Activated T-helper 1 cell treated with Interleukin-2 at 50 U/mL for 16 hours (primary cell): ENCODE measurements around the gene EHD4.

Experiments used
- DNase-seq: peaks from one replicate; pipeline ENCODE4 v3.0.0-alpha.2; 2020; ENCODE audit warnings: low read depth

EHD4 gene

DNA sequence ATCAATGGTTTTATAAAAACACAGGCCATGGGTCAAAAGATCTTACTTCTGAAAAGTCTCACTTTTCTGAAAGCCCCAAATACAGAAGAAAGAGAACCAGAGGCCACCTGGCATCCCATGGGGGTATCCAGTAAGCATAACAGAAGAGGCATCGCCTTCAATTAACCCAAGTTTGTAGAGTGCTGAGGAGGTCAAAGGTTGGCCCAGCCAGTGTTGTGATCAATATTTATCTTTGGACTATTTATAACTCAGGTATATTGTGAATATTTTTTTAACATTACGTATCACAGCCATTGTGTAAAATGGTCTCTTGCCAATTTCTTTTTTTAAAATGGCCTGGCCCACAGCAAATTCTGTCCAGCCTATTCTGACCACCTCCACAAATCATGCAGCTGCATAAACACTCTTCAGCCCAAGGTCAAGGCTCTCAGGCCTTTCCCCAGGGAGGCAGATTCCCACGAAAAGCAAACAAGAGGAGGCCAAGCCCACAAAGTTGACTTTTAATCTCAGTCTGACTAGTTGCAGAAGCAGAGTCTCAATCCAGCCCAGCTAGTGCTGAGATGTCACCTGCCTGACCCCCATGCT, 52.3 kb downstream of the EHD4 start:
- no peak for DNase-seq

DNA sequence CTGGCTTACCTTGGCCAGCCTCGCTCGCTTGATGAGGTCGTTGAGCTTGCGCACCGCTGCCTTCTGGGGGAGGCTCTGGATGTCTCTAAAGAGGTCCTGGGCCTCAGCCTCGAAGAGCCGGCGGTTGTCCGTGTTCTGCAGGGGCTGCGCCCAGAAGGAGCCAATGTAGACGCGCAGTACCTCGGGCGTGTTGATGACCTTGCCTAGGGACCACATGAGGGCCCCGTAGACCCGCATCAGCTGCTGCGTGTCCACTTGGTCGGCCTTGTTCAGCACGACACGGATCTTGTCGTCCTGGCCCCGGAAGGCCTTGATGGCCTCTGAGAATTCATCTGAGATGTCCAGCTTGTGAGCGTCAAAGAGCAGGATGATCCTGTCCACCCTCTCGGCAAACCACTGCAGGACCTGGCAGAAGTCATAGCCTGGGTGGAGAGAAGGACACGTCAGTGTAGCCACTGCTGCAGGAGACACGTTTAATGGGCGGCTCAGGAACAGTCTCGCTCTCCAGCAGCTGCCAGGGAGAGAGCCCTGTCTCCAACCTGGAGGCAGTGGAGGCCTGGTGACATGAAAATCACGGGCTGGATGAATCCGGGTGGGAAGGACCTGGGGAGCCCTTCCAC, 53.0 kb downstream of the EHD4 start:
- DNase-seq = no peak

DNA sequence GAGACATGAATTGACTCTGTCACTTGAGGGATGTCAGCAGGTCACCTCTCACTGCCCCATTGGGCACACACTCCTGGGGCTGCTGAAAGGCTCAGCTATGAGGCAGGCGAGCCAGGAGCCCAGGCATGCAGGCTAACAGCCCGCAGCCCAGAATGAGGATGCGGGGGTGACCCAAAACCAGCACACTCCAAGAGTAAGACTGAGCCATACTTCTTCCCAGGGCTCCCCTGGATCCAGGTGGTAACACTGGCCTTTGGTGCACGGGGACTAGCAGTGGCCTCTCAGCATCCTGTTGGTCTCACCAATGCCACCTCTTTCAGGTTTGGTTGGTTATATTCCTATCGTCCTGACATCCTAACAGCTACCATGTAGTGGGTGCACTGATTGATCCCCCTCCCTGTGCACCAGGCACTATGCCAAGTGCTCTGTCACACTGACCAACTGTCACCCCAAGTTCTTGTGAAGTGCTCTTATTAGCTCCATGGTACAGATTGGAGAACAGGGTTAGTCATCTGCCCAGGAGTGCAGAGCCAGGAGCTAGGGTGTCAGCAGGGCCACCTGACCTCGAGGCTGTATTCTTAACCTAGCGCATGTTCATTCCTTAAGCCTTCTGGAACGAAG, 53.7 kb downstream of the EHD4 start:
- DNase-seq = no peak

GRCh38 chr15:41917767-41918430, 54.5 kb downstream of the EHD4 start:
- no peak for DNase-seq

DNA sequence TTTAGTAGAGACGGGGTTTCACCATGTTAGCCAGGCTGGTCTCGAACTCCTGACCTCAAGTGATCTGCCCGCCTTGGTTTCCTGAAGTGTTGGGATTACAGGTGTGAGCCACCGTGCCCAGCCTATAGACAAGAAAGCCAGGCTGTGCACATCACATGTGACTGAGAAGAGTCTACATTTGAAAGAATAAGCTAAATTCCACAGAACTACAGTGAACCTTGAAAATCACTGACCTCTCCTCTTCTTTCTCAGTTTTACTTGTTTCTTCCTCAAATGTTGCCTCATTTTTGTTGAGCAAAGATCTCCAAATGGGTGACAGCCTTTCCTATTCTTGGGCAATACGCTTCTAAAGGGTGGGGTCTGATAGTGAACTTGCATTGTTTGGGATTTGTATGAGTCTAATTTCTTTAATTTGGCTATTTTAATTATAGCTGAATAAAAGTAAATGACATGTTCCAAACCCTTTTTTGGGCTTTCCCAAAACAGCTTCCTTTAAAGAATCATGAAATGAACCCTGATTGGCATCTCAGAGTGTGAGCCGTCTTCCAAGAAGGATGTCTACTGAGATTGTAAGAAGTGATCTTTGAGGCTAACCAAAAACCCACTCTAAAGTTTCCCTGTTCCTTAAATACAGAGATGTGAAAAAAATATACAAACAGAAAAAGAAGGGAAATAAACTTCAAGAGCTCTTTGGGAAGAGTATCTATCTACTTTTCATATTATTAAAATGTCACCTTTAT, 56.9 kb downstream of the EHD4 start:
- no peak for DNase-seq

- no peak for DNase-seq
These were observed 57.9 kb downstream of the EHD4 start for GRCh38 chr15:41914411-41914810.

- no peak for DNase-seq
These were observed 59.1 kb downstream of the EHD4 start for GRCh38 chr15:41913256-41913655.

DNA sequence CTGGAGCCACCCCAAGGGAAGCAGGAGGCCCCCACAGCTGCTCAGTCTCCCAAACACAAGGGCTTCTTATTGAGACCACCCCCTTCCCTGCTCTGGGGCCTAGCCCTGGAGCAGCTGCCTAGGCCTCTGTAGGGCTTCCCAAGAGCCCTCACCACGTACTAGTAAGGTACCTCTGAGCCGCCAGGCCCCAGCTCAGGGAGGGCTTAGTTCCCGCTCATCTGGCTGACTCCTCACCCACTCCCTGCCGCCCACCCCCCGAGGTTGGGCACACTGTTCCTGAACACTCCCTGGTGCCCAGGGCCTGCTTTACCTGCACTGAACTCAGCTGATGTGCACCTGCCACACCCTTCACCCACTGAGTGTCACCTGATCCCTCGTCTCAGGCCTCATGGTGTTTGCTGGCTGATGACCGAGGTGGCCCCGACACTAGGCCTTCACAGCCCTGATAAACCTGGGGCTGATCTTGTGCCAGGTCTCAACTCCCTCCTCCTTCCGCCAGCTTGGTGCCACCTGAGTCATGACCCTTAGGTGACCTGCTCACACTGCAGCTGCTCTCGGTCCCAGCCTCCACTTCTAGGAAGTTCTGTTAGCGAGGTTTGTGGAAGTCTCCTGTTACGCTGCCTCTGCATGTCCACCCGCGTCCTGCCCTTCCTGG, 60.5 kb downstream of the EHD4 start:
- no peak for DNase-seq

DNA sequence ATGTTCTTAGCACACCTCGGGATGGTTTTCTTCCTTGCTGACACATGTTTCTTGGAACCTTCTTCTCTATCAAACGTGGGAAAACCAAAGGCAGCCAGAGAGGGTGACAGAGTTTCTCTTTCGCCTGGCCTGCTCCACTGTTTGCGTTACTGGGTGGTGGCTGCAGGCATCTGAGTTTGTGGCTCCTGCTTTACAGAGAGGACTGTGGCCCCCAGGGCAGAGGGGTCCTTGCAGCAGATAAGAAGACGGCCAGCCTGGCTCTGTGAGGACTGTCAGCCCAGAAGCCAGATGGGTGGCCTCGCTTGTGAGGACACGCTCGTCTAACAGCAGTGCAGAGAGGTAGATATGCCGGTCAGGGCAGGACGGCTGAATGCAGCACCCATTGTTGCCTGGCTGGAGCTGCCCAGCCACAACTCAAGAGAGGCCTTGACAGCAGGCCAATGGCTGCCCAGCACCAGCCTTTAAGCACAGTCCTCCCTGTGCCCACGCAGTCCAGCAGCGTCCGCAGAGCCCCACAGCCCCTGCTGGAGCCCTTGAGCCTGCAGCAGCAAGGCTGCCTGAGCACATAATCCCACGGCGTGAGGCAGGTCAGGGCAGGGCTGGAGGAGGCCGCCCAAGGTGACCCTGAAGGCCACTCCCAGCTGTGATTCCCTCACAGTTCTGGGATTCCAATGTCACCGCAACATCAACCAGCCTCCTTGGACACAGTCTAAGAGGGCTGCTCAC, 63.5 kb downstream of the EHD4 start:
- no peak for DNase-seq

- DNase-seq = no peak
These were observed 65.2 kb downstream of the EHD4 start for GRCh38 chr15:41907141-41907540.

DNA sequence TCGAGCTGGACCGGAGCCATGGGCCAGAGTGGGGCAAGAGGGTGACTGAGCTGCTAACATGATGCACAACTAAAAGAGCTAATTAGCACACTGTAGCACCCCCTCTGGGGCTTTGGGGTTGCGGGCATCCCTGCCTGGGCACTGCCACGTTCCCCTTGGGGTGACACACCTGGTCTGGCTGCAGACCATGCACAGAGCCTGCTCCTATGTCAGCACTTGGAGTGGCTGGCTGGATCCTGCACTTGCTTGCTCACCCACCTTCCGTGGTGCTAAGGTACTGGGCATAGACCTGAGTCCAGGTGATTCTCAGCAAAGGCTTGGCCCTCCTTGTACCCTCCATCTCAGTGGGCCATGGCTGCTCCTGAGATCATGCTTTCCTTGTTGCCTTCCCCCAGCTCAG, 65.7 kb downstream of the EHD4 start:
- DNase-seq = no peak

- DNase-seq = no peak
These were observed 67.1 kb downstream of the EHD4 start for GRCh38 chr15:41905036-41905793.

GRCh38 chr15:41904541-41905005, 67.8 kb downstream of the EHD4 start:
- DNase-seq = peak; percentile 55

DNA sequence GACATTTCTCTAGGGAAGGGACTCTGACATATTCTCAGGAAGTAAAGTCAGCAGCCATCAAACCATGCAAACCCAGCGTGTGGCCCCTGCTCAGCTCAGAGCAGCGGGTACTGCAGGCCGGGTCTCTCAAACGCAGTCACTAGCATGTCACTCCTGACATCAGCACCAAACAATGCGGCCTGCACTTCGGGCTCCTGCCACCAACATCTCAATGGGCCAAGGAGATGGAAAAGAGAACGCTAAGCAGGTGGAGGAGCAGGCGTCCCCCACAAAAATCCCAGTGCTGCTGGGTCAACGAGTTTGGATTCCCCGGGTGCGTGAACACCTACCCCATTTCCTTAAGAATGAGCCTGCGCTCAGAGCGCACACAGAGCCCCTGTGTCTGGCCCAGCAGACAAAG, 68.6 kb downstream of the EHD4 start:
- no peak for DNase-seq

DNA sequence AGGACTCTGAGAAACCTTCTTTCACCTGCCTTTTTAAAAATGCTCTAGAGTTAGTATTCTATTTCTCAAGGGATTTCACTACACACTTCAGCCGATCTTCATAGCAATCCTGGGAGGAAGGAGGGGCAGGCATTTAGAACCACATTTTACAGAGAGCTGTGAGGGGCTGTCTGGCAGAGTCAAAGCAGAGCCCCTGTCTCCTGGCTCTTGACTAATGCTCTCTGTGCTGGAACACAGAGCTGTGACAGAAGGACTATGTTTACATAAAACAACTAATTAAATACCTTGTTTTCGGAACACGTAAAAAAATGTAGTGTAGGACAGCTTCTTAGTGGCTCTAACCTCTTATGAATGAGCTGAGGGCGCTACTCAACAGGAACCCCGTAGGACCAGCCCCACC, 70.9 kb downstream of the EHD4 start:
- no peak for DNase-seq

DNA sequence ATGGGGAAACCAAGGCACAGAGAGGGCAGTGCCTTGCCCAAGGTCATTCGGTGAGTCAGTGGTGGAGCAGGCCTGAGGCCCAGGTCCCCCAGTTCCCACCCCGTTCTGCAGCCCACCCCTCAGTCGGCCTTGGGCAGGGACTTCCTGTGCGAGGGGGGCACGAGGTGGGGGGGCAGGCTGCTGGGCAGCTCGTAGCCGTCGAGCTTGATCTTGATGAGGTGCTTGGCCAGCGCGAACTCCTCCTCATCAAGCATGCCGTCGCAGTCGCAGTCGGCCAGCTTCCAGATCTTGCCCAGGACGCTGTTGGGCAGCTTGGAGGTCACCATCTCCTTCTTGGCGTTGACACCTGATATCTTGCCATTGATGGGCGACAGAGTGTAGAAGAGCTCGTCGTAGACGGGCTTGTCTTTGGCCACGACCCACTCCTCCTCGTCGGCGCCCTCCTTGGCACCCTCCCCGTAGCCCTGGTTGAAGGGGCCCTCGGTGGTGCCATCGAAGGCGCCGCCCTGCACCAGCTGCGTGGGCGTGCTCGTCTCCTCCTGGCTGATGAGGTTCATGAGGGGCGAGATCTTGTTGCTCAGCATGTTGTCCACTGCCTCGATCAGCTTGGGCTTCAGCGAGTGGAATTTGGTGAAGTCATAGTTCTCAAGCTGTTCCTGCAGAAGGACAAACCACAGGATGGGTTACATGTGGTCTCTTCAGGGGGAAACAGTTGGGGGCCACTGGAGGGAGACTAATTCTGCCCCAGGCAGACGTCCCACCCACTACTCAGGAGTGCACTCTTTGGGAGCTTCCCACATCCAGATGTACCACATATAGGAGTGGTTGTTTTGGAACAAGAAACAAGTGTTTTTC, 71.6 kb downstream of the EHD4 start:
- no peak for DNase-seq

DNA sequence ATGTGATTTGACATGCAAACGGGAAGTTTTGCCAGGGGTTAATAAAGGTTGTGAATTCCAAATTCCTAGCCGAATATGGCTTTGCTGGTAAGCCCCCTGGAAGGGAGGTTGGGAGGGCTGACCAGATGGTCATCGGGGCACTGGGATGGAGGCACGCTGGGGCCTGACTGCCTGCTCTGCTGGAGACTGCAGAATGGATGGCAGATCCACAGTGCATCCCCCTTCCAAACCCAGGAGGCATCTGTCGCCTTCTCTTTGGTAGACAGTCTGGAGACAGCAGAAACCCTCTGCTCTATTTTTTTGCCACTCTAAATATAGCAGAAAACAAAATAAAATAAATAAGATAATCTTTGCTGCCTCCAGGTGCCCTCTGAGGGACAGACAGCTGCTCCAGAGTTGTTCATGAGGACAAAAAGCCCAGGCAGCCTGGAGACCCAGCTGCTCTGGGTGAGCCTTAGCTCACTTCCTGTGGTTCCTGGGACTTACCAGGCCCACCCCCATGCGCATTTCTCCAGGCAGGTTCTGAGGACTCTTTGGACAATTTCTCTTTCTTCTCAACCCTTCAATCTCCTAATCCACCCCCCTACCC, 72.4 kb downstream of the EHD4 start:
- no peak for DNase-seq

DNA sequence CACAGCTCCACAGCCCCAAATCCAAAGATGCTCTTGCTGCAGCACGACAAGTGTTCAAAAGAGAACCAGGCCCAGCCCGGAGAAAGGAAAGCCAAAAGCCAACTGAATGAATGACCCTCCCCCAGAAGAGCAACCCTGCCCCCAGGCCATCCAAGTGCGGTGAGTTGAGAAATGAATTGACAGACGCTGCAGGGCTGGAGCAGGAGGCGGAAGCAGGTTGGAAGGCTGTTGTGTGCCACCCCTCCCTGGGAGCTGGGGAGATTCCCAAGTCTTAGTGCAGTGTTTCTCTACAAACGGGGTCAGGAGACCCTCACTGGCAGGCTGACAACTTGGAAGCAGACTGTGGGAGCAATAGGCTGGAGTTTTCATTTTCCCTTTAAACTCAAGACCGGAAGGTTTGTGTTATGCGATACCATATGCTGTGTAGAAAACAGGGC, 75.0 kb downstream of the EHD4 start:
- DNase-seq = no peak

- DNase-seq = no peak
These were observed 75.8 kb downstream of the EHD4 start for GRCh38 chr15:41896566-41896965.
